Fibroblast of villous mesenchyme (primary cell): ENCODE measurements around the gene DNAJC22. TPM values are rescaled to one million over a fixed set of nuclear protein-coding genes. Genes with fewer than 3 reads are reported as not detected.

Experiments
- DNase-seq: peaks from one replicate; pipeline ENCODE4 v3.0.0-alpha.2; 2010; ENCODE audit warnings: low read depth
- H3K4me3 ChIP-seq: 2 replicates; pipeline ENCODE4 v1.5.1; 2011; ENCODE audit warnings: low read depth, mild to moderate bottlenecking, low read length
- total RNA-seq: library from RNA; depleted of rRNA; stranded (reverse); fragments of >200 nt; gene quantifications from 2 replicates; pipeline ENCODE4 v1.2.3, GENCODE V29; 2012
- TF ChIP-seq, protein P1 (sequence below): IDR thresholded peaks from 2 replicates; pipeline ENCODE4 v1.5.1; 2012; ENCODE audit warnings: low read depth, mild to moderate bottlenecking, low read length; ENCODE audit not compliant: insufficient read depth

Gene DNAJC22
- total RNA-seq, 1 donor: 1.7 TPM

DNA sequence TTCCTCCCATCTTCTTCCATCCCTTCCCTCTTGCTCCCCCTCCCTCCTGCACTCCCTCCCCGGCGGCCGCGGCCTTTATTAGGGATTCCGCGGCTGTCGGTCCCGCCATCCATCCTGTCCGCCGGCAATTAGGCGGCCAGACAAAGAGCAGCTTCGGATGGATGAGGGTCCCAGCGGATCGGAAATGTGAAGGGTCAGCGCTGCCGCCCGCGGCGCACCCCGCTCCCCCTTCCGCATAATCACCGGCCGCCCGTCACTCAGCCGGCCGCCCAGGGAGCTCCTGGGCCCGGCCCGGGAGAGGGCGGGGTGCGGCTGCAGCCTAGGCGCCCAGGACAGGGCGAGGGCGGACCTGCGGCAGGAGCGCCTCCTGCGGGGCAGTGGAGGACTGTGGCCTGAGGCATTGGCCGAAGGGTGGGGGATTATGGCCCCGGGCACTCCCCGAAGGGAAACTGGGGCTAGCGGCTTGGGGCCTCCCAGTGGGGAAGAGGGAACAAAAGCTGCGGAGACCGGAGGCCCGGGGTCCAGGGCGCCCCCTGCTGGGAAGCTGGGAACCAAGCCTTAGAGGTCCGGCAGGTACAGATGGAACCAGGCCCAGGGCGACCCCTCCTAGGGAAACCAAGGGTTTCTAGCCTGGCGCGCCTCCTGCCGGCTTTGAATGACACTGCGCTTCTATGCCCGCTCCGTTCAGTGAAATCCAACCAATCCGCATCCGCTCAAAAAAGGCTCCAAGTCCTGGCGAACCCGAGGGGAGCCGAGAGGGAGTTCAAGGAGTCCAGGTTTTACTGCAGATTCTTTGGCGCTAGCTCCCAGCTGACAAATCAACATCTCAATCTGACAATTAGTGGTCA is 4.4 kb upstream of the DNAJC22 start:
- TF ChIP-seq, protein P1, sequence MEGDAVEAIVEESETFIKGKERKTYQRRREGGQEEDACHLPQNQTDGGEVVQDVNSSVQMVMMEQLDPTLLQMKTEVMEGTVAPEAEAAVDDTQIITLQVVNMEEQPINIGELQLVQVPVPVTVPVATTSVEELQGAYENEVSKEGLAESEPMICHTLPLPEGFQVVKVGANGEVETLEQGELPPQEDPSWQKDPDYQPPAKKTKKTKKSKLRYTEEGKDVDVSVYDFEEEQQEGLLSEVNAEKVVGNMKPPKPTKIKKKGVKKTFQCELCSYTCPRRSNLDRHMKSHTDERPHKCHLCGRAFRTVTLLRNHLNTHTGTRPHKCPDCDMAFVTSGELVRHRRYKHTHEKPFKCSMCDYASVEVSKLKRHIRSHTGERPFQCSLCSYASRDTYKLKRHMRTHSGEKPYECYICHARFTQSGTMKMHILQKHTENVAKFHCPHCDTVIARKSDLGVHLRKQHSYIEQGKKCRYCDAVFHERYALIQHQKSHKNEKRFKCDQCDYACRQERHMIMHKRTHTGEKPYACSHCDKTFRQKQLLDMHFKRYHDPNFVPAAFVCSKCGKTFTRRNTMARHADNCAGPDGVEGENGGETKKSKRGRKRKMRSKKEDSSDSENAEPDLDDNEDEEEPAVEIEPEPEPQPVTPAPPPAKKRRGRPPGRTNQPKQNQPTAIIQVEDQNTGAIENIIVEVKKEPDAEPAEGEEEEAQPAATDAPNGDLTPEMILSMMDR: peak; percentile 69
- H3K4me3 ChIP-seq: peak overlapping the region; percentile 56
- peak; percentile 79 for DNase-seq

DNA sequence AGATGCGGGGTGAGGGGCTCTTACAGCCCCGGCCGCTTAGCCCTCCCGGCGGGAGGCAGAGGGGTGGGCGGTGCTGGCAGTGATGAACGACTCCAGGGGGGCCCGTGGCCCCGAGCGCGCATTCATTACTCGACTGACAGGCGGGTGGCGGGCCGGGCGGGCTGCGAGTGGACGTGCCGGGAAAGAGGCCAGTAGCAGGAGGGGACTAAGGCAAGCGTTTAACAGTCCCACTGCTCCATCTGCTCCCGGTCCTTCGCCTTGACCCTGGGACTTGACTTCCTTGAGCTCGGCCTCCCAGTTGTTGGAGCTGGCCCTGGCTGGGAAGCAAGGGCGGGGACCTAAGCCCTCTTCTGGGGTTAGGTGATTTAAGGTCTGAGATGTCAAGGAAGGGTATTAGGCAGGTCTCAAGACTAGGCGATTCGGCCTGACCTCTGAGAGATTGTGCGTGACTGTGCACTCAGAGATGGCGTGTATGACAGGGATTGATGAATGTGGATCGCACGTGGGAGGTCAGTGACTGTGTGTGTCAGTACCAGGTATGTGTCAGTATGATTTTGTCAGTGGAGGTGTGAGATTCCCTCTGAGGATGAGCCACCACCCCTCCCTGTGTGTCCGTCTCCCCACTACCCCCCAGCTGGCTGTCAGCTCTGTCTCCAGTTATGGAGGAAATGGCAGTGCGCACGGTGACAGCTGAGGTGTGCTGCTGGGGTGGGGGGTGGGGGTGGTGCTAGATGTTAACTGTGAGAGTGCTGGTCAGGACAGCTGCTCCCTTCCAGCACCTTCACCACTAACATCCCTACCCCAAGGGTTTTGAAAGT is 3.6 kb upstream of the DNAJC22 start:
- TF ChIP-seq, protein P1: no peak
- DNase-seq: no peak
- H3K4me3 ChIP-seq: peak overlapping the region; percentile 56

DNA sequence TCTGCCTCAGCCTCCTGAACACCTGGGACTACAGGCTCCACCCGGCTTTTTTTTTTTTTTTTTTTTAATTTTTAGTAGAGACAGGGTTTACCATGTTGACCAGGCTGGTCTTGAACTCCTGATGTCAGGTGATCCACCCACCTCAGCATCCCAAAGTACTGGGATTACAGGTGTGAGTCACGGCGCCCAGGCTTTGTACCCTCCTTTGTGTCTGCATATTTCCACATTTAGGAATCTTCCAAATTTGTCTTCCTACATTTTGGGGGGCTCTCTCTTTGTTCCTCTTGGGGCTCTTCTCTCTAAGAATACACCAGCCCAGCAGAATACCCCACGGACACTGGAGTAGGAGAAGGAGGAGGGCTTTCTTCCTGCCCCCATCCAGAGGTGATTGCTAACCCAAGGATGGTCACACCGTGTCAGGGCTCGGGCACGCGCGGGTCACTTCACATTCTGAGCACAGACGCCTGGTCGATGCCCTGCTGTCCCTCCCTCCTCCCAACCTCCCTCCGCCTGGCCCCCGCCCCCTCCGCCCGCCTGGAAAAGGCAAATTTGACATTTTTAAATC is 2.1 kb upstream of the DNAJC22 start:
- TF ChIP-seq, protein P1: no peak
- no peak for DNase-seq
- no peak overlapping the region for H3K4me3 ChIP-seq

DNA sequence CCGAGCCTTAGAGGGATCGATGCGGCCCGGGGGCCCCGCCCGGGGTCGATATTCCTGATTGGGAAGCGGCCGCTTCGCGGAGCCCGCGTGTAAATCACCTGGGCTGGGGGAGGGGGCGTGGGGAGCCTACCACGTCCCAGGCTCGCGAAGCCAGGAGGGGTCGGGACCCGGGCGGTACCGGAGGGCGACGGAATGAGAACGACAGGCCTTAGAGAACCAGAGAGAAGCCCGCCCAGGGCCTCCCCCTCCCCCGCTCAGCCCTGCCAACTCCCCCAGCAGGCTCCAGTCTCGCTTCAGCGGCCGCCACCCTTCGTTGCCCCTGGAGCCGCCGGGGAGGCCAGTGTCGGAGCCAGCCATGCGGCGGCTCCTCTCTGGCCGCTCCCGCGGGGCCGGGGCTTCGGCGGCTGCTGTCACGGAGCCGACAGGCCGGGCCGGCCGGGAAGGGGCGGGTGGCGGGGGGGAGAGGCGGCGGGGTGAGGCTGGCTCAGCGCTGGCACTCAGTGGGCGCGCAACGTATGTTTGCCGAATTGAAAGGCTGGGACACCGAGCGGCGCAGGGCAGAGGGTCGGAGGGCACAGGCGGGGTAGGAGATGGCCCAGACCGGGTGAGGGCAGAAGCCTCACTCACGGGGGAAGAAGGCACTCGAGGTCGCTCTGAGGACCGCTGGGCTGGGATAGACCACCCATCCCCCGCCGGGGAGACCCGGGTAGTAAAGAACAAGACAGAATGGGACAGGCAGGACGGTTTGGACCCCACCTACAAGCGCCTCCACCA is 1.4 kb upstream of the DNAJC22 start:
- TF ChIP-seq, protein P1: no peak
- DNase-seq: no peak
- peak overlapping the region; percentile 47 for H3K4me3 ChIP-seq

DNA sequence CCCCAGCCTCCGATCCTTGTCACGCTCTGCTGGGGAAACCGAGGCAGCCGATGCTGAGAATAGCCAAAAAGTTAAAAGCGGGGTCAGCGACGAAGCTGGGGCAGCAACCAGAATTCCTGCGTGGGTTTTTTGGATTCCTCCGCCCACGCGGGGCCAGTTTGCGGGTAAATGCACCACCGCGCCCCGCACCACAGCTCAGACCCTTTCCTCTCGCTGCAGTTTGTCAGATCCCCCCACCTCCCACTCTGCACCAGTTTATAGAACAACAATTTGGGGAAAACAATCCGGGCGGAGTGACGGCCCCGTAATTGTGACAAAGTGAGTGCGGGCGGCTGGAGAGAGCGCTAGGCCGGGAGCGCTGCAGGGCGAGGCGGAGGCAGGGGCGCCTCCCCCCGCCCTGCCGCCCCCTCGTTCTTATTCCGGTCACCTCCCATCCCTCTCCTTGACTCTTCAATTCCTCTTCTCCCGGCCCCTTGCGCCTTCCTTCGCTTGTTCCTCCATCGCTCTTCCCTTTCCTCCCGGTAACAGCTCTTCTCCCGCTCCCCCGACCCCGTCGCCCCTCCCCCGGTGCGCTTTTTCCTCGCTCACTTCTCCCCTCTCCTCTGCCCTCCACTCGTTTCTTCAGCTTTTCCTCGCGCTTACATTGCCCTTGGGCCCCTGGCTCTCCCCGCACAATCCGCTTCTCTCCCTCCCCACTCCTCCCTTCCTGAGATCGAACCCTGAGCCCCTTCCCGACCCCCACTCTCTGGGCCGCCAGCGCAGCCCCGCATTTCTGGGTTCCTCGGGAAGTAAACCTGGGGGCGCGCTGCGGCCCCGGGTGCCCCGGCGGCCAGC is 646 bp upstream of the DNAJC22 start:
- DNase-seq: no peak
- H3K4me3 ChIP-seq: peak overlapping the region; percentile 47
- TF ChIP-seq, protein P1: no peak
